ENCODE results near the gene LSR. TPM values are rescaled to one million over a fixed set of nuclear protein-coding genes. Genes with fewer than 3 reads are reported as not detected.
A peak's percentile ranks its signal among the peaks of the same experiment; 100 is the strongest.

The LSR gene
- total and polyA plus RNA-seq, 2 donors (not counting 1 experiment from before 2014, with no cell fraction given): 37.2 to 45.3 TPM

DNA sequence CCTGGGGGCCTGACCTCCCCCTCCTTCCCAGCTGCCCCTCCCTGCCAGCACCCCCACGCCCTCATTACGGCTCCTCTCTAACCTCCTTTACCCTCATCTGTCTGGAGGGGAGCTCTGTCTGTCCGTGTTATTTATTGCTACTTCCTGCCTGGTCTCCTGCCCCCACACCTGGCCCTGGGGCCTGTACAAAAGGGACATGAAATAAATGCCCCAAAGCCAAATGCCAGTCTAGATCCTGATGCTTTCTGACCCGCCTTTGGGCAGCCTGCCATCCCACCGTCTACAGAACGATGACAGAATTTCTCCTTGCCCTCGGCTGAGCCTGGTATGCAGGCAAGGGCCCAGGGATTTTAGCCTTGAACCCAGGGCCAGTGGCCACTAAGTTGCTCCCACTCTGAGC, 64.8 kb downstream of the LSR start:
- CTCF ChIA-PET: interaction anchor here (0.6 to 2.6 kb wide), 5 partner anchors 8 to 82 kb away, joined by 3 to 8 read pairs (median 6); no protein-coding TSS in a partner anchor
- no peaks in the 10 kb centered on the region for H3K36me3 ChIP-seq (replicated peaks in 1 of 2; ENCODE audit: control extremely low read depth in 1 of 2, control insufficient read depth in 1 of 2, extremely low read depth in 1 of 2, insufficient read depth in 2 of 2, low read length in 1 of 2)
- 53% methylated on average over 4 of the region's 7 CpGs for WGBS (ENCODE audit: insufficient coverage)
- H3K9me3 ChIP-seq (ENCODE audit: control extremely low read depth in 1 of 3, control insufficient read depth in 2 of 3, insufficient read depth in 1 of 3, low read length in 2 of 3): no peaks in the 10 kb centered on the region
- TF ChIP-seq EZH2 (IDR thresholded peaks at IDR 0.05; ENCODE audit: borderline replicate concordance, insufficient read depth, low read depth, low read length, poor library complexity, severe bottlenecking): no peak
- TF ChIP-seq, protein P1, sequence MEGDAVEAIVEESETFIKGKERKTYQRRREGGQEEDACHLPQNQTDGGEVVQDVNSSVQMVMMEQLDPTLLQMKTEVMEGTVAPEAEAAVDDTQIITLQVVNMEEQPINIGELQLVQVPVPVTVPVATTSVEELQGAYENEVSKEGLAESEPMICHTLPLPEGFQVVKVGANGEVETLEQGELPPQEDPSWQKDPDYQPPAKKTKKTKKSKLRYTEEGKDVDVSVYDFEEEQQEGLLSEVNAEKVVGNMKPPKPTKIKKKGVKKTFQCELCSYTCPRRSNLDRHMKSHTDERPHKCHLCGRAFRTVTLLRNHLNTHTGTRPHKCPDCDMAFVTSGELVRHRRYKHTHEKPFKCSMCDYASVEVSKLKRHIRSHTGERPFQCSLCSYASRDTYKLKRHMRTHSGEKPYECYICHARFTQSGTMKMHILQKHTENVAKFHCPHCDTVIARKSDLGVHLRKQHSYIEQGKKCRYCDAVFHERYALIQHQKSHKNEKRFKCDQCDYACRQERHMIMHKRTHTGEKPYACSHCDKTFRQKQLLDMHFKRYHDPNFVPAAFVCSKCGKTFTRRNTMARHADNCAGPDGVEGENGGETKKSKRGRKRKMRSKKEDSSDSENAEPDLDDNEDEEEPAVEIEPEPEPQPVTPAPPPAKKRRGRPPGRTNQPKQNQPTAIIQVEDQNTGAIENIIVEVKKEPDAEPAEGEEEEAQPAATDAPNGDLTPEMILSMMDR (IDR thresholded peaks at IDR 0.05): no peak
- no peak overlapping the region for H2AFZ ChIP-seq (ENCODE audit: insufficient read depth, low read depth, low read length, poor library complexity, severe bottlenecking)
- no peaks in the 10 kb centered on the region for H3K27me3 ChIP-seq (replicated peaks in 1 of 4; ENCODE audit: control extremely low read depth in 1 of 4, control insufficient read depth in 3 of 4, insufficient read depth in 4 of 4, low read length in 3 of 4)
- Mint-ChIP-seq H3K27ac (peak overlapping the region; percentile 15), H3K4me3 (no peak overlapping the region), H3K4me1 (peaks cover 58% of the 10 kb centered on the region), H3K27me3 (no peaks in the 10 kb centered on the region), H3K9me3 (ENCODE audit: insufficient read depth) (no peaks in the 10 kb centered on the region)
- no peaks in the 10 kb centered on the region for H4K20me1 ChIP-seq (ENCODE audit: control insufficient read depth, insufficient read depth, low read length, poor library complexity, severe bottlenecking)
- POLR2A ChIA-PET: interaction anchor here (8.3 kb wide), 1 partner anchor 18 kb away, joined by 106 read pairs; the partner anchor contains the start of gene CD22
- H3K4me1 ChIP-seq (ENCODE audit: control insufficient read depth in 2 of 2, insufficient read depth in 2 of 2, low read length in 2 of 2): peaks cover 48 to 72% of the 10 kb centered on the region in 2 donors
- DNase-seq (no peak), ATAC-seq (ENCODE audit: low read depth) (no peak)
- H3K4me2 ChIP-seq (replicated peaks; ENCODE audit: low read depth, low read length, poor library complexity, severe bottlenecking): peak overlapping the region; percentile 43
- intact Hi-C loops (cut with micrococcal nuclease): no loop called here
- H3K9ac ChIP-seq (ENCODE audit: low read length): no peak overlapping the region
- no peak overlapping the region for H3K27ac ChIP-seq (ENCODE audit: low read length in 2 of 2)
- H3K79me2 ChIP-seq (ENCODE audit: control insufficient read depth, insufficient read depth, low read length): peaks cover 62% of the 10 kb centered on the region
- H3K4me3 ChIP-seq (ENCODE audit: control extremely low read depth in 1 of 5, extremely low read depth in 1 of 5, insufficient read depth in 1 of 5, low read depth in 2 of 5, low read length in 4 of 5): no peak overlapping the region

DNA sequence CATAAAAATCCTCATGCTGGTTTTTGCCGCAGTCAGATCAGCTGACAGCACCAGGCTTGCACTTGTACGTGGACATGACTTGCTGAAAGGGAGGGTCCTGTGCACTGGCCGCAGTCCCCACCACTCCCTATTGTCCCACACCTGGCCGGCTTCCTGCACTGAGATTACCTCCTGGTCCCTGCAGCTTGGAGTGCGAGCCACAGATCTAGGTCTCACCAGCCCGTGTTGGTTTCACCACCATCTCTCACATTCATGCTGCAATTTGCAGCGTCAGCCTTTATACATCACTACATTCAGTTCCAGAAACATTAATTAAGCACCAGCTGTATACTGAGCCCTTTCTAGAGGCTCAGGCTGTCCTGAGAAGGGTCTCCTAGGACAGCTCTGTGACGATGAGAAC, 65.2 kb downstream of the LSR start:
- DNase-seq: no peak
- no peak for ATAC-seq (ENCODE audit: low read depth)
- Histone ChIP-seq H3K36me3 (replicated peaks in 1 of 2; ENCODE audit: control extremely low read depth in 1 of 2, control insufficient read depth in 1 of 2, extremely low read depth in 1 of 2, insufficient read depth in 2 of 2, low read length in 1 of 2) (no peaks in the 10 kb centered on the region), H3K27ac (ENCODE audit: low read length in 2 of 2) (no peak overlapping the region), H3K27me3 (replicated peaks in 1 of 4; ENCODE audit: control extremely low read depth in 1 of 4, control insufficient read depth in 3 of 4, insufficient read depth in 4 of 4, low read length in 3 of 4) (no peaks in the 10 kb centered on the region), H3K9me3 (ENCODE audit: control extremely low read depth in 1 of 3, control insufficient read depth in 2 of 3, insufficient read depth in 1 of 3, low read length in 2 of 3) (no peaks in the 10 kb centered on the region), H2AFZ (ENCODE audit: insufficient read depth, low read depth, low read length, poor library complexity, severe bottlenecking) (no peak overlapping the region), H3K4me2 (replicated peaks; ENCODE audit: low read depth, low read length, poor library complexity, severe bottlenecking) (peak overlapping the region; percentile 43), H3K9ac (ENCODE audit: low read length) (no peak overlapping the region), H3K4me1 (ENCODE audit: control insufficient read depth in 2 of 2, insufficient read depth in 2 of 2, low read length in 2 of 2) (peaks cover 53 to 76% of the 10 kb centered on the region in 2 donors), H3K4me3 (ENCODE audit: control extremely low read depth in 1 of 5, extremely low read depth in 1 of 5, insufficient read depth in 1 of 5, low read depth in 2 of 5, low read length in 4 of 5) (no peak overlapping the region), H3K79me2 (ENCODE audit: control insufficient read depth, insufficient read depth, low read length) (peaks cover 62% of the 10 kb centered on the region), H4K20me1 (ENCODE audit: control insufficient read depth, insufficient read depth, low read length, poor library complexity, severe bottlenecking) (no peaks in the 10 kb centered on the region)
- Mint-ChIP-seq H3K27me3 (no peaks in the 10 kb centered on the region), H3K27ac (peak overlapping the region; percentile 50), H3K4me1 (peaks cover 60% of the 10 kb centered on the region), H3K4me3 (no peak overlapping the region), H3K9me3 (ENCODE audit: insufficient read depth) (no peaks in the 10 kb centered on the region)
- TF ChIP-seq, protein P1 (IDR thresholded peaks at IDR 0.05): no peak
- no peak for TF ChIP-seq EZH2 (IDR thresholded peaks at IDR 0.05; ENCODE audit: borderline replicate concordance, insufficient read depth, low read depth, low read length, poor library complexity, severe bottlenecking)
- WGBS (ENCODE audit: insufficient coverage): 89% methylated on average over 7 of the region's 8 CpGs
- intact Hi-C loops (cut with micrococcal nuclease): no loop called here
- ChIA-PET POLR2A (interaction anchor here (8.3 kb wide), 1 partner anchor 17 kb away, joined by 106 read pairs; the partner anchor contains the start of gene CD22), CTCF (interaction anchor here (0.8 to 2.6 kb wide), 5 partner anchors 8 to 155 kb away, joined by 4 to 13 read pairs (median 6); no protein-coding TSS in a partner anchor)
